ENCODE data around the gene POU2F1.

POU2F1 gene

GRCh38 chr1:167473761-167474160, 253.1 kb downstream of the POU2F1 start:
- no peak for DNase-seq

- DNase-seq: no peak
Observed at GRCh38 chr1:167474191-167474641, 253.5 kb downstream of the POU2F1 start.

- no peak for DNase-seq
Observed at GRCh38 chr1:167476061-167476460, 255.4 kb downstream of the POU2F1 start.
